Spleen (tissue), 11 donors: ENCODE measurements around the gene SORCS2. TPM values are rescaled to one million over a fixed set of nuclear protein-coding genes. Genes with fewer than 3 reads are reported as not detected.
A peak's percentile ranks its signal among the peaks of the same experiment; 100 is the strongest.

Source experiments
- DNase-seq: peaks from one replicate; pipeline ENCODE4 v3.0.0-alpha.2; 2020
- H3K27ac ChIP-seq, 8 donors: fragments of 200-600 bp; sonication (generic) in 7 of 8; 1 replicate in 4 of 8; 2 replicates in 4 of 8; pipeline versions ENCODE4 v1.5.0 to v1.8.0; 2016 to 2021; ENCODE audit warnings: inconsistent platforms in 4 of 8, mild to moderate bottlenecking in 4 of 8, moderate library complexity in 1 of 8
- H3K27me3 ChIP-seq, 7 donors: fragments of 200-600 bp; sonication (generic) in 6 of 7; replicated peaks in 1 of 7; 1 replicate in 4 of 7; 2 replicates in 3 of 7; pipeline versions ENCODE4 v1.5.0 to v1.8.0; 2016 to 2021; ENCODE audit warnings: inconsistent platforms in 3 of 7, mild to moderate bottlenecking in 1 of 7
- H3K36me3 ChIP-seq, 6 donors: fragments of 200-600 bp; sonication (generic) in 5 of 6; 1 replicate in 4 of 6; 2 replicates in 2 of 6; pipeline versions ENCODE4 v1.5.0 to v1.8.0; 2016 to 2021; ENCODE audit warnings: inconsistent platforms in 2 of 6
- H3K4me1 ChIP-seq, 6 donors: fragments of 200-600 bp; sonication (generic) in 5 of 6; 1 replicate in 3 of 6; 2 replicates in 3 of 6; pipeline versions ENCODE4 v1.5.0 to v1.8.0; 2016 to 2021; ENCODE audit warnings: inconsistent platforms in 3 of 6
- H3K4me3 ChIP-seq, 8 donors: fragments of 200-600 bp; sonication (generic) in 7 of 8; 1 replicate in 4 of 8; 2 replicates in 4 of 8; pipeline versions ENCODE4 v1.5.0 to v1.8.0; 2016 to 2021; ENCODE audit warnings: inconsistent platforms in 4 of 8, mild to moderate bottlenecking in 4 of 8, moderate library complexity in 2 of 8
- H3K9me3 ChIP-seq, 8 donors: fragments of 200-600 bp; sonication (generic) in 7 of 8; 1 replicate in 4 of 8; 2 replicates in 4 of 8; pipeline versions ENCODE4 v1.5.0 to v1.8.0; 2016 to 2021; ENCODE audit warnings: inconsistent platforms in 4 of 8
- CTCF ChIP-seq, 11 experiments: fragments of 200-600 bp in 7 of 11; fragments of 450-650 bp in 4 of 11; sonication (generic) in 4 of 11; IDR thresholded peaks in 8 of 11; conservative IDR thresholded peaks in 3 of 11; 1 replicate in 7 of 11; 2 replicates in 4 of 11; pipeline versions ENCODE4 v1.4.0 to v1.8.0; 2016 to 2021; ENCODE audit warnings: antibody characterized with exemption in 11 of 11, inconsistent platforms in 4 of 11, mild to moderate bottlenecking in 1 of 11
- POLR2A ChIP-seq, 3 donors: fragments of 450-650 bp; IDR thresholded peaks; one replicate each; pipeline ENCODE4 v1.5.1; 2017; ENCODE audit warnings: antibody characterized with exemption in 3 of 3, mild to moderate bottlenecking in 1 of 3
- POLR2AphosphoS5 ChIP-seq, 3 donors: sonication (generic); formaldehyde crosslinking; IDR thresholded peaks; one replicate each; pipeline ENCODE4 v1.5.1; 2017; ENCODE audit warnings: antibody characterized with exemption in 3 of 3
- WGBS, 5 donors: extraction: QIAGEN DNeasy Blood & Tissue Kit in 3 of 5; methylation state at CpG; one replicate each; pipeline versions ENCODE4 v1.1.5 to v1.1.7; 2013 to 2018; 5-methylcytosine and 5-hydroxymethylcytosine counted together
- intact Hi-C: fragments of 100-400 bp; cut with DNase I; formaldehyde crosslinking; loops from one replicate; pipeline ENCODE4 v1.15.0; 2023; ENCODE audit warnings: low total_unique reads
- polyA plus RNA-seq, 3 donors: library from polyadenylated mRNA; stranded (reverse); fragments of 200-250 nt; gene quantifications; one replicate each; pipeline ENCODE4 v1.2.1, GENCODE V29; 2013
- total RNA-seq, 7 donors: library from RNA; depleted of rRNA in 3 of 7; stranded (reverse); fragments of >200 nt in 3 of 7; fragmentation: NEBNext Ultra II Directional in 4 of 7; extraction: Animal tissue kit (Norgen Biotek cat#: 25700) in 4 of 7; gene quantifications; one replicate each; pipeline versions ENCODE4 v1.1.0 to v1.2.1, GENCODE V29; 2016 to 2021
- donor health status: healthy with polysubstance abuse.
- donor health status: DM: no; HTN: no; CAD: no; lungs with moderate emphysema.
- donor health status: DM: no; HTN: no; CAD: no.
- donor health status: Bipolar disorder and iron deficiency.
- donor health status: healthy.
- donor health status: DM: no; HTN: no; CAD: no.
- donor health status: DM: yes; HTN: yes; CAD: no.

The SORCS2 gene
- total and polyA plus RNA-seq, 10 donors, result 0.33 to 1.6 (median 0.60) TPM

- Histone ChIP-seq H3K36me3 (no peaks in the 10 kb centered on the region), H3K4me1 (peaks cover 9 to 85% (median 43%) of the 10 kb centered on the region in 6 donors), H3K27ac (peak overlapping the region in 2 of 8 donors; percentile 25 to 43), H3K4me3 (no peak overlapping the region), H3K27me3 (peaks cover 0 to 62% (median 7%) of the 10 kb centered on the region in 7 donors), H3K9me3 (no peaks in the 10 kb centered on the region)
- 64 to 76% (median 73%) methylated on average over 3 to 8 of the region's 8 CpGs for WGBS, 5 donors
- DNase-seq, result peak; percentile 64
- TF ChIP-seq POLR2AphosphoS5 (IDR thresholded peaks at IDR 0.05), result no peak
- no peak for TF ChIP-seq POLR2A (IDR thresholded peaks at IDR 0.05)
- TF ChIP-seq CTCF (IDR thresholded peaks at IDR 0.05 in 8 of 11, conservative IDR thresholded peaks at IDR 0.05 in 3 of 11), result no peak
- intact Hi-C loops, result no loop called here
Measured at GRCh38 chr4:7651461-7651921, 459.2 kb downstream of the SORCS2 start.

GRCh38 chr4:7652006-7652405 lies 459.7 kb downstream of the SORCS2 start:
- WGBS, 5 donors, result 72 to 84% (median 79%) methylated on average over 6 to 8 of the region's 8 CpGs
- peaks cover 0 to 64% (median 7%) of the 10 kb centered on the region in 7 donors for H3K27me3 ChIP-seq
- TF ChIP-seq CTCF (IDR thresholded peaks at IDR 0.05 in 8 of 11, conservative IDR thresholded peaks at IDR 0.05 in 3 of 11) (no peak), POLR2AphosphoS5 (IDR thresholded peaks at IDR 0.05) (no peak), POLR2A (IDR thresholded peaks at IDR 0.05) (no peak)
- H3K4me1 ChIP-seq, result peaks cover 9 to 80% (median 40%) of the 10 kb centered on the region in 6 donors
- intact Hi-C loops, result no loop called here
- no peak overlapping the region for H3K4me3 ChIP-seq
- no peaks in the 10 kb centered on the region for H3K9me3 ChIP-seq
- H3K27ac ChIP-seq, result peak overlapping the region in 3 of 8 donors; percentile 40 to 58 (median 43)
- no peaks in the 10 kb centered on the region for H3K36me3 ChIP-seq
- DNase-seq, result peak; percentile 60

GRCh38 chr4:7652451-7652881 lies 460.1 kb downstream of the SORCS2 start:
- DNase-seq, result peak; percentile 78
- intact Hi-C loops, result no loop called here
- 52 to 63% (median 55%) methylated on average over 8 of the region's 8 CpGs for WGBS, 5 donors

More at GRCh38 chr4:7652451-7652881, 460.1 kb downstream of the SORCS2 start:
- Histone ChIP-seq H3K9me3 (no peaks in the 10 kb centered on the region), H3K27ac (peak overlapping the region in 3 of 8 donors; percentile 40 to 58 (median 43)), H3K27me3 (peaks cover 0 to 64% (median 7%) of the 10 kb centered on the region in 7 donors), H3K36me3 (no peaks in the 10 kb centered on the region), H3K4me1 (peaks cover 9 to 75% (median 38%) of the 10 kb centered on the region in 6 donors), H3K4me3 (no peak overlapping the region)
- TF ChIP-seq CTCF (IDR thresholded peaks at IDR 0.05 in 8 of 11, conservative IDR thresholded peaks at IDR 0.05 in 3 of 11) (no peak), POLR2AphosphoS5 (IDR thresholded peaks at IDR 0.05) (no peak), POLR2A (IDR thresholded peaks at IDR 0.05) (no peak)
